HG02870 (cell line): Measurements from ENCODE around the gene RNASE3.
"Not testable (repeated sequence)": the region's sequence is repeated elsewhere in the genome, so short reads cannot be mapped to it uniquely, and the experiment has no call there.

Experiments
- ATAC-seq: cut with Tn5 transposase; IDR thresholded peaks from one replicate; pipeline ENCODE4 v1.9.1; 2021; ENCODE audit warnings: mild to moderate bottlenecking, moderate library complexity; ENCODE audit not compliant: unreplicated experiment

Gene RNASE3

DNA sequence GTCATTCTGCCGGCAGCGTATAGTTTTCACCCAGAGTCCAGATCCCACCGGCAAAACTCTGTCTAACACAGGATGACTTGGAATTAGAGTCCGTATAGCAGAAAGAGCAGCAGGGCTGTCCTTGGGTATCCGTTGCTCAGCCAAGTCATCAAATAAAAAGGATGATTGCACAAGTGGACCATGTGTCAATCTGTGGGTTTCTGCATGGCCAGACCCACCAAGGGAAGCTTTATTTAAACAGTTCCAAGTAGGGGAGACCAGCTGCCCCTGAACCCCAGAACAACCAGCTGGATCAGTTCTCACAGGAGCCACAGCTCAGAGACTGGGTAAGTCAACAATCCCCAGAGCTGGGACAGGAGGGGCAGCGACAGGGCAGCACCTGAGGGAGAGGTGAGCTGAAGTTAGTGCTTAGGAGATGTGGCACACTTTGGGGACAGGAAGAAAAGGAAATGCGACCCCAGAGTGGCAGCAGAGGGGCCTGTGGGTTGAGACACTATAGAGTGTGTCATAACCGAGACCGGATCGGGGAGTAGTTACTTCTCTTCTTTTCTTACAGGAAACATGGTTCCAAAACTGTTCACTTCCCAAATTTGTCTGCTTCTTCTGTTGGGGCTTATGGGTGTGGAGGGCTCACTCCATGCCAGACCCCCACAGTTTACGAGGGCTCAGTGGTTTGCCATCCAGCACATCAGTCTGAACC is at the start of gene RNASE3:
RNASE3 (plus strand) TSS at position 260 of the 700 bp plus-strand sequence; CDS start at position 562, 302 bp downstream.
- ATAC-seq: not testable (repeated sequence)

DNA sequence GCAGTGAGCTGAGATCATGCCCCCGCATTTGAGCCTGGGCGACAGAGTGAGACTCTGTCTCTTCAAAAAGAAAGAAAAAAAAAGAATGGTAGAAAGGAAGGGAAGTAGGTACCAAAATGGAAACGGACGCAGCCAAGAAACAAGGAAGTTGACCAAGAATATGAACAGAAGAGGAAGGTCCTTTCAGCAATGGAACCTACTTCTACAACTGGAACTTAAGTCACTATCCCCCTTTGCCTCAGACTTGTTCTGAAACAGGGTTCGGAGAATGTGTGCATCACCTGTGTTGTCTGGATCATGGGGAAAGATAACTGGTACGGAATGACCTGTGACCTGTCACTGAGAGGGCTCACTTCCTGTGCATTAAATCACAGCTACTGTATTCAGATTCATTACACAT is 44.6 kb upstream of the RNASE3 start:
- ATAC-seq: no peak

DNA sequence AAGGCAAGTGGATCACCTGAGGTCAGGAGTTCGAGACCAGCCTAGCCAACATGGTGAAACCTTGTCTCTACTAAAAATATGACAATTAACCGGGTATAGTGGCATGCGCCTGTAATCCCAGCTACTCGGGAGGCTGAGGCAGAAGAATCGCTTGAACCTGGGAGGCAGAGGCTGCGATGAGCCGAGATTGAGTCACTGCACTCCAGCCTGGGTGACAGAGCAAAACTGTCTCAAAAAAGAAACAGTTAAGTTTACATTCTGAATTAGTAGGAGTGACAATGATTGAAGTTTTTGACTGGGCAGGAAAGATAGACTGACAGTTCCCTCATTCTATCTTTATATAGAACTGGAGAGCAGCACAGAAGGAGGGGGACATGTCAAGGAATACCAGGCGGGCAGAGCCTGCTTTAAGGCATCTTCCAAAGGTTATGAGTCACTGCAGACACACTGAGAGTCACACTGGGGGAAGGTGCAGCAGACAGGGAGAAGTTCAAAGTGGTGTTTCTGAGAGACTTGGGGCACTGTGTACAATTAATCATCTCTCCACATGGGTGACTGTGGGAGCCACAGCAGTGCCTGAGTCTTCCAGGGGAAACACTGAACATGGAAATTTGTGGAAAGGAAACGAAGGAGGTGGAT is 42.8 kb upstream of the RNASE3 start:
- ATAC-seq: no peak

DNA sequence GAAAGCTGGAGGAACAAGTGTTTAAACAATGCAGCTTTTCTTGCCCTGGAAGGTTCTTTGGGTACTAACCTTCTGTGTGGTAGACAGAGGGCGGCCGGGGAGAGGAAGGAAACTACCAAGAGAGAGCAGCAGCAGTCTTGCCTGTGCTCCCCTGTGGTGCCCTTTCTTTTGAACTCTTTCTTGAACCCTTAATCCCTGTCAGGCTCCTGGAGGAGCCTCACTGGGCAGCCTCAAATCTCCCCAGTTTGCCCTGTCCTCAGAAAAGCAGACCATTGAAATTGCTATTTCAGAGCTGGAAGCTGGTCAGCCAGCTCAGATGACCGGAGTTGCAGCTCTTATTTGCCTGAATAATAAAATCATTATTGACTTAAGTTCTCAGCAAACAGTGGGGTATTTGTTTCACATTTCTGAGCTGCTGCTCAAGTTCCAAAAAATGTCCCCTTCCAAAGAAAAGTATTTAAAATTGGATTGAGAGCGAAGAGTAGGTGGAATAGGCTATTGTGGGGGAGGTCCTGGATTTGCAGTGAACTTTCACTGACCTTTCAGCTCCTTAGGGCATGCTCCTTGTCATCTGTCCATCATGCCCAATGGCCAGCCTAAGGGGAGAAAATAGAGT is 42.1 kb upstream of the RNASE3 start:
- ATAC-seq: no peak

DNA sequence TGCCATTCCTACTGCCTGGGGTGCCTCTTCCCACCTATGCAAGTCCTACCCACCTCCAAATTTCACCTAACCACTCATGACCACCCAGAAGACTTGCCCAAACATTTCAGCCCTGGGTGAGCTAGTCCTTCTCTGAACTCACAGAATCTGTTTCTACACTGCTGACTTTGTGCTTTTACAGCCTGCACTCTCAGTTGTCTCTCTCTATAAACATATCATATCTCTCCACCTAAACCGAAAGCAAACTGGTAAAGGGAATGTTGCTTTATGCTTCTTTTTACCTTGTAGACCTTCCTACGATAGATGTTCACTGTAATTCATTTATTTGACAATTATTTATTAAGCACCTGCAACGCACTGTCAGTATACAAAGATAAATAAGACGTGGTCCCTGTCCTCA is 38.1 kb upstream of the RNASE3 start:
- no peak for ATAC-seq

DNA sequence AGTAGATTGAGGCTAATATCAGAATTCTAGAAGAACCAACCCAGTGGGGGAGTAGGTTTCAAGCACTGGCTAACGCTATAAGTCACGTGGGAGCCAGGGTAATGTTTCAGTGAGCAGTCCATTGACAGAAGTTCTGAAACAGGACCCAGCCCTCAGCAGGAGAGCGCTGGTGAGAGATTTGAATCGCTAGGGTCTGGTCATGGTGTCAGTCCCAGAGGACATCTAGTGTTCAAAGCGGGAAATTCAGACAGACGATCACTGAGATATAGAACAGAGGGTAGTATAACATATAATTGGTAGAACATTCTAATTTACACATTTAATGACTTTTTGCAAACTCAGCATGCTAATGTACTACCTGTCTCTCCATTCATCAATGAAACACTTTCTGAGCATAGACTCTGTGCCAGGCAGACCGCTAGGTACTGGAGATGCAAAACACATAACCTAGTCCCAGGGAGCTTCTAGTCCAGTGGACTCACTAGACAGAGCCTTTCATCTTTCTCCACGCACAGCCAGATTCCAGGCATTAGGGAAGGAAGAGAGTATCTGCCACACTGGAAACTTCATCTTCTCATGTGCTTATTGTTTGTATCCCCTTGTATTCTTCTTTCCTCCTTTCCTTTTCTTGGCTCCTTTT is 35.4 kb upstream of the RNASE3 start:
- ATAC-seq: peak; percentile 88

DNA sequence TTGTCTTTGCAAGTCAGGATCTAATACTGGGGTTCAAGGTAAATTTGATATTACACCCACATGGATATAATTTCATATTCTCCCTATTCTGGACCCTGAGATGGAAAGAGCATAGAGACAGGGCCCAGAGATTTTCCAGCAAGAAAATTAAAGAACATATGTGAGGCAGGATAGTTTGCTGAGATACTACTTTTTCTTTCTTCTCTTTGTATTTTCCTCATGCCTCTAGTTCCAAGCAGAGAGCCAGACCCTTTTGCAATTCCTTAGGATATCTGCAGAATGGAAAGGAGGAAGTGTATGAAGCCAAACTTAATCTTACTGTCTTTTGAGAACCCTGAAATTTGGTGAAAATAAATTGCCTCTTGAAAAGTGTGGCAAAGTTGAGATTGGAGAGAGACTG is 34.0 kb upstream of the RNASE3 start:
- ATAC-seq: no peak

DNA sequence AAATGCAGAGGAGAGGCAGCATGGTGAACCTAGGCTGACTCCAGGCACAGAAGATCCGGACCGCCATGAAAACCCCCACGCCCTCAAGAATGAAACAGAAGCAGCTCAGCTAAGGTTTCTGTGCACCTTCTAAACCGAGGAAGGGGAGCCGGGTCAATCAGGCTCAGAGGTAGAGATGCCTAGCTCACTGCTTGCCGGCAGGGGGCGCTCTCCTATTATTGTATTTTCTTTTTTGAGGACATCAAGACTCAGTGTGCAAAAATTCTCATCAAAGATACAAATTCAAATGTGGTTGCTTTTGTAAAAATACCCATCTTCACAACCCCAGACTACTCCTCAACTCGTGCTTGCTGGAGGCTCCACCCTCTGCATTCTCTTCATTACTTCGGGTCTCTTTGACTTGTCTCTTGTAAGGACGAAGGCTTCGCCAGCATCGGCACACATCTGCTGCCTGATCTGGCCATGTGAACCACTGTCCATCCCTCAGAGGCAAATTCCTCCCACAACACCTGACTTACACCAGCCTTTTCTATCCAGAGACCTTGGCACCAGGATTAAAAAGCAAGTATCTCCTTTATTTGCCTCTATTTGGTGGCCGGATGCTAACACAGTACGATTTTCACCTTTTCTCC is 33.4 kb upstream of the RNASE3 start:
- ATAC-seq: no peak

DNA sequence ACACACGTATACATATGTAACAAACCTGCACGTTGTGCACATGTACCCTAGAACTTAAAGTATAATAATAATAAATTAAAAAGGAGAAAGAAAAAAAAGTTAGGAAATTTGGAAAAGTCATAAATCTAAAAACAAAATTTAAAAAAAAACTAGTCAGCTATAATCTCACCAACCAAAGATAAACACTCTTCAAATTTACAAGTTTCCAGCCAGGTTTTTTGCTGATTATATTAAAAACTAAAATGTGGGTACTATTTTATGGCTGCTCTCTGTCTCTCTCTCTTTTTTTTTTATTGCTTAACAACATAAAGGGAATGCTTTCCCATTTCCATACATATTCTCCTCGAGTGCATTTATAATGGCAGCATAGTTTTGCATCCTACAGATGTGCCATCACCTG is 25.0 kb upstream of the RNASE3 start:
- ATAC-seq: no peak

DNA sequence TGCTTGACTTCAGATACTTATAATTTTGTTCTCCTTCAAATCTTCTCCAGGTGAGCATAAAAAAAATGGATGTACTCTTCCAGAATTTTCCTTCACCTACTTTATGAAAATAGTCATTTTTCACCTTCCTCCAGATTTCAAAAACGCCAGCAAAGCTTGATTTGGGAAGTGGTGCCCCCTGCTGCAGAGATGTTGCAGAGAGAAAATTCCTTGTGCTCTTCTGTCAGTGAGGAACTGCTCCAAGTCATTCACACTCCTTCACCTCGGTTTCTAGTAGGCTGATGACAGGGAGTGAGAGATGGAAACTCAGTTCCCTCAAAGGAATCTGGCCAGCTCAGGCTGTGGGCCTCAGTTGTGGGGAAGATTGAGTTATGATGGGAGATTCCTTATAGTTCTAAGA is 24.2 kb upstream of the RNASE3 start:
- no peak for ATAC-seq

DNA sequence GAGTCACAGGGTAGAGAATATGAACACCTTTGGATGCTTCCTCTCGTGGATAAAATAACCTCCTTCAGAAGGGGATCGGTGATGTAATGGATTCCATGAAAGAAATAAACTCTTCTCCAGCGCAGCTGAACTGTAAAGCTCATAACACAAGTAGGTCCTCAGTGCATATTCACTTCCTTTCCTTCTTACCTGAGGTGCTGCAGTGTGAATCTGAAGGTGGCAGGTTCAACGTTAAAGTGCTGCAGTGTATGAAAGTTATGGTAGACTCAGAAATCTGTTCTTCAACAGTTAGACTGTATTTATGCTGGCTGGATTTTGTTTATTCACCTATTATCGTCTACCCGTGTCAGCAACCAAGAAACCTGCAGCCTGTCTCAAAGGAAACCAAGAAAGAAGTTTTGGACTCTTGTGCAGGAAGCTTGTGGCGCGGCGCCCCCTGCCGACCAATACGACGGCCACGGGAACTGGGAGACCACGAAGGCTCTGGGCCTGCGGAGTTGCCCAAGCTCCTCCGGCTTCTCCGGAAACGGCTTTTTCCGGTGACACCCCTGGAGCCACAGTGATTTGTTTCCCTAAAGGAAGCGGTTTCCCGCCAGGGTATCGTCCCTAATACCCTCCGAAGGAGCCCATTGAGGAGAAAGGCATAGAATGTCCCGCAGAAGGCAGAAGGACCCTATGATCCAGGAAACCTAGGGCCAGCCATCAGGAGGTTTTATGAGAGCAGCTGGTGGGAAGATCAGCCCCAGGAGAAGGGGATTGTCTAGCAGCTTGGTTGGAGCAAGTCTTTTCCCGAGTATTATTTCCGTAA is 17.6 kb upstream of the RNASE3 start:
- peak; percentile 80 for ATAC-seq

DNA sequence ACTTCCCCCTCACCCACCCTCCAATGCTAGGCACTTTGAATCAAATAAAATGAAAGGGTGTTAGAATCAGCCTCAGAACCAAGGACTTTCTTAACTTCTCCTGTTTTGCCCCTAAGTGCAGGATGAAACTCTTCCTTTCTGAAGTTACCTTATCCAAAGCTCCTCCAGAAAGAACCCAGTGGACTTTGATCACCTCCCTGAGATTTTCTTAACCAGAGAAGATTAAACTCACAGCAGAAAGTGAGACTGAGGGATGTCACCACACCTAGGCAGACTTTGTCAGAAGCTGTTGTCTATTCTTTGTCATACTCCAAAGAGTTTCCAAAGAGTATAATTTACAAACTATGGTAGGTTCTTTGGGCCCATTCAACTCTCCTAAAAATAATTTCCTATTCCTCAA is 14.2 kb upstream of the RNASE3 start:
- ATAC-seq: no peak

DNA sequence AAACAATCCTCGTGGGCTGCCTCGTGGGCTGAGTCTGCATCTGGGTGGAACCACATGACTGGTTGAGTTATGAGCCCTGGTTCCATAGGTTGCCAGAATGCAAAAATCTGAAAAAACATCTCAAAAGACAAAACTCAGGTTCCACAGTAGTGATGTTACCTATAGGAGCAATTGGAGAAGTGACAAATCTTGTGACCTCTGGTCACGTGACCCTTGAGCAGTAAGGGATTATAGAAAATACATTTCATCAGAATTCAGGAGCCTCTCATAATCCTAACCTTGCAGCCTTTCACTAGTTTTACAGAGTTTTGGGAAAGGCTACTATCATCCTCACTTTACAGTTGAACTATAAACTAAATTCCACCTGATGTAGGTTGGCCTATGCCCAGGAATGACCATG is 12.5 kb upstream of the RNASE3 start:
- ATAC-seq: no peak

DNA sequence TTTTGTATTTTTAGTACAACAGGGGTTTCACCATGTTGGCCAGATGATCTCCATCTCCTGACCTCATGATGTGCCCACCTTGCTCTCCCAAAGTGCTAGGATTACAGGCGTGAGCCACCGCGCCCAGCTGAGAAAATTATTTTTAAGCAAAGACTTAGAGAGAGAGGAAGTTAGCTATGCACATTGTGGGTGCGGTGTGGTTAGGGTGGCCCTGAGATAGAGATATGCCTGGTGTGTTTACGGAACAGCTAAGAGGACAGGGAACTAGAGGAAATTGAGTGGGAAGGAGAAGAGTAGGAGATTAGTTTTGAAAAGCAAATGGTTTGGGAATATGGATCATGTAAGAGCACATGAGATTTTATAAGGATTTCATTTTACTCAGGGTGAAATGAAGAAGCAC is 10.0 kb upstream of the RNASE3 start:
- not testable (repeated sequence) for ATAC-seq

DNA sequence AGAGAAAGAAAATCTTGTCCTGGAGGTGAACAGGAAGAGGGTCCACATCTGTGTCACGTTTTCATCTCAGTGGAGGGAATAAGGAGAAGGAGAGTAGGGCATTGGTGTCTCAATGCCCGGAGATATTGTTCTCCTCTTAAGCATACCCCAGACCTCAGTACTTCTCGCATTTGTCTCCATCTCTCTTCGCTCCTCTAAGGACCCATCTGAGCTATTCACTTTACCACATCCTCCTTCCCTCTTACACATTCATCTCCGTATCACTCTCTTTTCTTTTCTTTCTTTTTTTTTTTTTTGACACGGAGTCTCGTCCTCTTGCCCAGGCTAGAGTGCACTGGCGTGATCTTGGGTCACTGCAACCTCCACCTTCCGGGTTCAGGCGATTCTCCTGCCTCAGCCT is 8.4 kb upstream of the RNASE3 start:
- not testable (repeated sequence) for ATAC-seq

DNA sequence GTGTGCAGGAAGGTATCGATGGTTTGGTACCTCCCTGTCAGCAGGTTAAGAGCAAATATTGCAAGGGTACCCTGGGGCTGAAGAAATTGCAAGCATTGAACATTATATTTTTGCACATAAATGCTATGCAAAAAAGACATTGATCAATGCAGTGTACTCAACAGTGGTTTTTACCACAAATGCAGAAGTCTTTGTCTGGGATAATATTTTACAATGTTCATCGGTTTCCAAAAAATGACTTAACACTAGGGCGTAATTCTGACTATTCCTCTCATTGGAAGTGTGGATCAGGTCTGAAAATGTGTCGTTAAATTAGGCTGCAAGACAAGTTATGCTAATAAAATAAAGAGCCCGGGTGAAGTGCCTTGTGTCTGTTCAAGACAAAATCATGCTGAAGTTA is 2.8 kb upstream of the RNASE3 start:
- ATAC-seq: not testable (repeated sequence)

DNA sequence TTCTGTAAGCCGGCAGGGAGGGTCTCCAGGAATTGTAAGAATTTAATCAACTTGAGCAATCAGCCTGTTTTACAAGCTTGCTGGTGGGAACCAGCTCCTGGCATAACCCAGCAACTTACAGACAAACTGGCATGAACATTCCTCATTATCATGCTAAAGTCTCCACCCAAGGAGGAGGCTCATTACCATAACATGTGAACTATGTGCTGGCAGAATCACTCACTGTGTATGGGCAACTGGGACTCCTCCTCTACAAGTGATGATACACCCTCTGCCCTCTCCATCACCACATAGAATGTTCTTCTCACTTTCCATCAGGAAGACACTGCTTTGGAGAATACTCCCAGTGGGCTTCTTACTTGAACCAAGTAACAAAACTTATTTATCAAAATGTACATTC is 4.1 kb downstream of the RNASE3 start:
- ATAC-seq: not testable (repeated sequence)

DNA sequence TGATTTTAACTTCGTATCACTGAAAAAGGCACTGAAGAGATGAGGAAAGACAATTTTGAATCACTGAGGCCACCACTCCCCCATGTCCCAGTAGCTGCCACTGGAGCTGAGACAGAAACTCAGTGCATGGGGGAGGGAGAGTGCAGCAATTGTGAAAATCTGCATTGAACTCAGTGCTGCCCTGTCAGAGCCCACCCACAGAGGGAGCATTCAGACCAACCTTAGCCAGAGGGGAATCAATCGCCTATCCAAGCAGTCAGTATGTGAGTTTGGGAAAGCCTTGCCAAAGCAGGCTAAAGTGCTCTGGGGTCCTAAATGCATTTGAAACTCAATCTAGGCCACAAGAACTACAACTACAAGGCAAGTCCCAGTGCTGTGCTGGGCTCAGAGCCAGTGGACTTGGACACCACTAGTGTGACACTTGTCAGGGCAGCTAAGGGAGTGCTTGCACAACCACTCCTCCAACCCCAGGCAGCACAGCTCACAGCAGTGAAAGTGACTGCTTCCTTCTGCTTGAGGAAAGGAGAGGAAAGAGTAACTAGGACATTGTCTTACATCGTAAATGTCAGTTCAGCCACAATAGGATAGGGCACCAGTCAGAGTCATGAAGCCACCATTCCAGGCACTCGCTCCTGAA is 13.3 kb downstream of the RNASE3 start:
- ATAC-seq: no peak

DNA sequence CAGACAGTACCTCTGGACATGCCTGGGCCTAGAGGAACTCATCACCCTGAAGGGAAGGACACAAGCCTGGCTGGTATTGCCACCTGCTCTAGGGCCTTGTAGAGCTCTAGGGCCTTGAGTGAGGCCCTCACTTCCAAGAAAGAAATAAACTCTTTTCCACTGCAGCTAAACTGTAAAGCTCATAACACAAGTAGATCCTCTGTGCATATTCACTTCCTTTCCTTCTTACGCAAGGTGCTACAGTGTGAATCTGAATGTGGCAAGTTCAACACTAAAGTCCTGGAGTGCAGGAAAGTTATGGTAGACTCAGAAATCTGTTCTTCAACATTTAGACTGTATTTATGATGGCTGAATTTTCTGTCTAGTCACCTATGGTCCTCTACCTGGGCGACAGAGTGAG is 14.5 kb downstream of the RNASE3 start:
- ATAC-seq: no peak

DNA sequence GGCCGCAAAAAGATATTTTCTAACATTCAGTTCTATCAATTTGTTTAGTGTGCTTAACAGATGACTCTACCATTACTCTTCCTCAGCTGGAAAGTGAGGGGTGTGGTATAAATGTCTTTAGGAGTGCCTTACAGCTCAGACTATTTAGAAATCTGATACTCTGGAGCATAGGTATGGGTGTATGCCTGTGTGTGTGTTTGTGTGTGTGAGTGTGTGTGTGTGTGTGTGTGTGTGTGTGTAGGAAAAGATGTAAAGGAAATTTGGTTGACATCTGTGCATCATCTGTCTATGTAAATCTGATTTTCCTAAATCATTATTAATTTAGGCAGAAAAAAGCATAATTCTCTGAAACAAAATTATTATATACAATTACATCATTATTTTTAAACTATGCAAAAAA is 16.0 kb downstream of the RNASE3 start:
- no peak for ATAC-seq
